EH (cell line): Measurements from ENCODE around the gene EPS8L3.
"Not testable (repeated sequence)": the region's sequence is repeated elsewhere in the genome, so short reads cannot be mapped to it uniquely, and the experiment has no call there.

Experiments
- DNase-seq: peaks from one replicate; pipeline ENCODE4 v3.0.0-alpha.2; 2015; ENCODE audit warnings: low read depth

EPS8L3 gene

DNA sequence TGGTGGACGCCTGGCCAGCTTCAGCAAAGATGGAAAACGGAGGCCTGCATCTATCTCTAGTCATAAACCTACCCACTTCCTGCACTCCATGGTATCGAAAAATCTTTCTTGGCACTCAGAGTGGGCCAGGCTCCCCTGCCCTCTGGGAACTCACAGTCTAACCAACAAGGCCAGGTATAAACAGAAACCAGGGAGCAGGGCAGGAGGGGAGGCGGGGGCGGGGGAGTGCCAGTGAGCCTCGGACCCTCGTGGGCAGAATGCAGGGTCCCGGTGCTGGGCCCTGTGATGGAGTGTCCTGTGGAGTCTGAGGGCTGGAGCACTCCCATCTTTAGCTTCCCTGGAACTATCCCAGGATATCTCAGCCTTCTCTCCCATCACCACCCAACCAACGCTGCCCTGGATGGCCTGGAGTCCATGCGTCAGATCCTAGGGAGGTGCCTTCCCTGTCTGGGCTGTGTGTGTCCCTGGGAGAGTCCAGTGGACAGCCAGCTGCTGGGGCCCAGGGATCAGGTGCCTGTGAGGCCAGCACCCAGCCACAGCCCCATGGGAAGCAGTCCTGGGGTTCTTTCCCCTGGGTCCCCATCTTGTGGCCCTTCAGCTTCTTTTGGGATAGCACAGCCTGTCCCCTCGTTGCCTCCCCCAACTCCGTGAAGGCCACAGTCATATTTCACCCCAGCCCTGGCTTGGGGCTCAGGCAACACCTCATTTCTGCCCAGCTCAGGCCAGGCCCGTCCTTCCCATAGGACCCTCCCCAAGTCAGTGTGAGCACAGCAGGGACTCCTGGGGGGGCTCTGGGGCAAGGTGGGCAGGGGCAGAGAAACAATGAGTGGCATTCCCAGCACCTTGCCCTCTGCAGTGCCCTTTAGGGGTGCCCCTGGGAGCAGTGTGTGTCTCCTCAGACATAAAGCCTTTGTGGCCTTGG, 1.1 kb upstream of the EPS8L3 start:
- DNase-seq: no peak

GRCh38 chr1:109762821-109763645, 690 bp downstream of the EPS8L3 start:
- peak; percentile 81 for DNase-seq

- no peak for DNase-seq
These were observed 1.6 kb downstream of the EPS8L3 start for GRCh38 chr1:109762039-109762585.

GRCh38 chr1:109761227-109762038, 2.3 kb downstream of the EPS8L3 start:
- no peak for DNase-seq

DNA sequence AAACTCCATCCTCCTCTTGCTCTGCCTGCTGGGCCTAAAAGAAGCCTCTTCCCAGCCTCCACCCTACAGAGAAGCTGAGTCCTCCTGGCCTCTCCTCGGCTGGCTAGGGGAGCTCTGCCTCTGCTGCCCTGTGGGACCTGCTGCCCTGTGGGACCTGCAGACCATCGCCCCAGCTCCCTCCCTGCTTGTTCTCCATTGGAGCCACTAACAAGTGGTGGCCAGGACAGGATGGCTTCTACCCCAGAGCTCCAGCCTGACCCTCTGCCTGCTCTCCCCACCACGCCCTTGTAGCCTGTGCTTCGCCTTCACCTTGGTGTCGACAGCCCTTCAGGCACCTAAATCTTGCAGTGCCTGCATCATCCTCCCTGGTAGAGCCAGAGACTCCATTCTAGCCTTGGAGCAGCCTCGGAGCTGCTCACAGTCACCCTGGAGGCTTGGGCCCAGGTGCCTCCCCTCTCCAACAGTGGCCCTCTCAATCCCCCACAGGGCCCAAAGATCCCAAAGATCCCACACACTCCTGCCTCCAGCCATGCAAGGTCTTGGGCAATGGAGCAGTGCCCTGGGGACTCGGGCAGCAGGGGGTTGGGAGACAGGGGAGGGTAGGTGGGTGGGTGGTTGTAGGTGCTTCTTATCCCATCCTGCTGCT, 3.0 kb downstream of the EPS8L3 start:
- no peak for DNase-seq

GRCh38 chr1:109759513-109760334, 4.0 kb downstream of the EPS8L3 start:
- no peak for DNase-seq

DNA sequence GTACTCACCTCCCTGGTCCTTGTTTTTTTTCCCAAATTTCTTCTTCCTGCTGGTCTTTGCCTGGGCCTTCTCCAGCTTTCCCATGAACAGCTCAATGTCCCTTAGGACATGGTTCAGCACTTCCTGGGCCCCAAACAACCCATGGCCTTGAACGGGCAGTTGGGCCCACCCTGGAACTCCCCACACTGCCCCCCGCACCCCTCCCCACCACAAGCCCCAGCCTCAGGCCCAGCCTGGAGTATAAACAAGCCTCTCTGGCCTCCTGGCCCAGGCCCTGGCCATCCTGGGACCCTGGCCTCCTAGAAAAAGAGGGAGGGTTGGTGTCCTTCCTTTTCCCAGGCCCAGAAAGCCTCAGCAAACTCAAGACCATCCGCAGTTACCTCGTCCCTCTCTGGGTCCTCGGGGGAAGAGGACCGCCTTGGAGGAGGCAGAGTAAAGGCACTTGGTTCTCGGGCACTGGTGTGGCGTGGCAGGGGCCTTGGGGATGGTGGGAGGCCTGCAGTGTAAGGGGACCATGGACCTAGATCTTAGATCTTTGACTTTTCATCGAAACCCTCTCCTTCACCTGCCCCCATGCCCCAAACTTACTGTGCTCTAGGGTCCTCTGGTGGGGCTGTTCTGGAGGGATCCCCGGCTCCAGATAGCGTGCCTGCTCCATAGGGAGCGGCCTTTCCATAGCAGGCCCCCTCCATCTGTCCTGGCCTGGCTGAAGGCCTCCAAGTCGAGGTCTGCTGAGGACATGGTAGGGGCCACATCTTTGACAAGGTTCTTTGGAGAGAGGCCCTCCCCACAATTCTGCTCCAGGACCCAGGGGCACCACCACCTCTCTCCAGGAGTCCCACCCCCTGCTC, 5.6 kb downstream of the EPS8L3 start:
- no peak for DNase-seq

GRCh38 chr1:109756848-109757521, 6.7 kb downstream of the EPS8L3 start:
- DNase-seq: no peak

GRCh38 chr1:109756325-109756724, 7.4 kb downstream of the EPS8L3 start:
- not testable (repeated sequence) for DNase-seq

DNA sequence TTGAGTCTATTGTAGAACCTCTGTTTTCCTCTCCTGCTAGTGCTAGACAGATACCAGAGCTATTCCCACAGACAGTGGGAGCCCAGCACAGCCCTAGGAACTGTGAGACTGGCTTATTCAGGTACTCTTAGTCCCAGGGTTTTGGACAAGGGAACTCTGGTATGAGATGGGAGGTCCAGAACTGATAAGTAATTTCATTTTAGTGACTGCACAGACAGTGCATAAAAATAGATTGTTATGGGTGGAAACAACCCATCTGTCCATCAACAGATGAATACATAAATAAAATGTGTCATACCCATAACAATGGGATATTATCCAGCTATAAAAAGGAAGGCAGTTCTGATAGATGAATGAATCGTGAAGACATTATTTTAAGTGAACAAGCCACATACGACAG, 9.0 kb downstream of the EPS8L3 start:
- DNase-seq: no peak

GRCh38 chr1:109751531-109752260, 12.0 kb downstream of the EPS8L3 start:
- no peak for DNase-seq

- no peak for DNase-seq
These were observed 12.8 kb downstream of the EPS8L3 start for GRCh38 chr1:109750920-109751319.

DNA sequence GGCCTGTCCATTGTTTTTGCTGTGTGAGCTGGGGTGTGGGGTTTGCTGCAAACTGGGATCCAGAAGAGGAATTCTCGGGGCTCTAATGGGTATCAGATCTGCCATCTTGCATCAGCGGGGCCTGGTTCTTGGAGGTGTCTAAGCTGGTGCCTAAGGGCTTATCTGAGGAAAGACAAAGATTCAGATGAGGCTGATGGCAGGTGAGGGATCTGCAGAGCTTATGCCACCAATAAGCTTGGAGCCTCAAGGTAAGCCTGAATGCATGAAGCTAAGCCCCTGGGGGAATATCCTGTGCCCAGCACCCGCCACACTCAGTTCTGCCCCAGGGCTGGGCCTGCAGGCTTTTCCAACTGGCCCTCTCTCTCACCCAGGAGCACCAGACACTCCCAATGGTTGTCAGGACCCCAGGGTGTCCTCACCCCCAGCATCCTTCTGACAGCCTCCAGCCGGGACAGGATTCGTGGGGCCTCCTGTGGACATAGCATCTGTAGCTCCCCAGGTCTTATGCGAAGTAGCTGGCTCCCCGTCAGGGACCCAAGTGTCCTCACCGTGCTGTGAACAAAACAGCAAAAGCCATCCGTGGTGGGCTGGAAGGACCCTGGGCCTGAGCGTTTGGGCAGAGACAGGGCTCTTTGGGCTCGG, 13.4 kb downstream of the EPS8L3 start:
- DNase-seq: no peak

- DNase-seq: no peak
These were observed 14.5 kb downstream of the EPS8L3 start for GRCh38 chr1:109749221-109749620.

DNA sequence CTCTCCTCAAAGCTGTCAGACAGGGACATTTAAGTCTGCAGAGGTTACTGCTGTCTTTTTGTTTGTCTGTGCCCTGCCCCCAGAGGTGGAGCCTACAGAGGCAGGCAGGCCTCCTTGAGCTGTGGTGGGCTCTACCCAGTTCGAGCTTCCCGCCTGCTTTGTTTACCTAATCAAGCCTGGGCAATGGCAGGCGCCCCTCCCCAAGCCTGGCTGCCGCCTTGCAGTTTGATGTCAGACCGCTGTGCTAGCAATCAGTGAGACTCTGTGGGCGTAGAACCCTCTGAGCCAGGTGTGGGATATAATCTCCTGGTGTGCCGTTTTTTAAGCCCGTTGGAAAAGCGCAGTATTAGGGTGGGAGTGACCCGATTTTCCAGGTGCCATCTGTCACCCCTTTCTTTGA, 15.4 kb downstream of the EPS8L3 start:
- not testable (repeated sequence) for DNase-seq

- no peak for DNase-seq
These were observed 22.9 kb downstream of the EPS8L3 start, which contains the start of gene GSTM3 for GRCh38 chr1:109740615-109741373. TSS of gene GSTM3 (minus strand) at chr1:109741038. CDS start at chr1:109740287, 751 bp downstream.
